GM18505 (cell line): ENCODE results near the gene PRKCH.

Source experiments
- ATAC-seq: cut with Tn5 transposase; IDR thresholded peaks from one replicate; pipeline ENCODE4 v1.9.1; 2021; ENCODE audit not compliant: unreplicated experiment
- POLR2A ChIP-seq: IDR thresholded peaks from 4 replicates; pipeline ENCODE4 v1.6.1; 2011; ENCODE audit warnings: borderline replicate concordance; ENCODE audit not compliant: insufficient read depth, insufficient read length; ENCODE audit errors: extremely low read depth

PRKCH gene

GRCh38 chr14:61557854-61558253, 236.5 kb downstream of the PRKCH start:
- TF ChIP-seq POLR2A, result no peak
- no peak for ATAC-seq

- ATAC-seq, result no peak
- no peak for TF ChIP-seq POLR2A
These were observed 236.9 kb downstream of the PRKCH start for GRCh38 chr14:61558271-61558670.

GRCh38 chr14:61559641-61560201, 238.3 kb downstream of the PRKCH start:
- ATAC-seq, result no peak
- no peak for TF ChIP-seq POLR2A

- ATAC-seq, result no peak
- no peak for TF ChIP-seq POLR2A
These were observed 238.9 kb downstream of the PRKCH start for GRCh38 chr14:61560323-61560722.

GRCh38 chr14:61561104-61561503, 239.7 kb downstream of the PRKCH start:
- no peak for TF ChIP-seq POLR2A

GRCh38 chr14:61561657-61562276, 240.4 kb downstream of the PRKCH start:
- no peak for TF ChIP-seq POLR2A
- no peak for ATAC-seq

More at GRCh38 chr14:61561104-61561503, 239.7 kb downstream of the PRKCH start:
- no peak for ATAC-seq

- no peak for ATAC-seq
- TF ChIP-seq POLR2A, result no peak
These were observed 241.2 kb downstream of the PRKCH start for GRCh38 chr14:61562321-61563161.

GRCh38 chr14:61563162-61563511, 241.8 kb downstream of the PRKCH start:
- no peak for TF ChIP-seq POLR2A
- no peak for ATAC-seq

GRCh38 chr14:61563880-61564617, 242.7 kb downstream of the PRKCH start:
- TF ChIP-seq POLR2A, result no peak
- ATAC-seq, result no peak

- no peak for TF ChIP-seq POLR2A
These were observed 243.3 kb downstream of the PRKCH start for GRCh38 chr14:61564618-61565091.

GRCh38 chr14:61565181-61565580, 243.8 kb downstream of the PRKCH start:
- no peak for ATAC-seq
- TF ChIP-seq POLR2A, result no peak

More at GRCh38 chr14:61564618-61565091, 243.3 kb downstream of the PRKCH start:
- no peak for ATAC-seq

- no peak for ATAC-seq
- no peak for TF ChIP-seq POLR2A
These were observed 244.6 kb downstream of the PRKCH start for GRCh38 chr14:61565836-61566536.
